Measurements from ENCODE around the gene ST8SIA5. TPM values are rescaled to one million over a fixed set of nuclear protein-coding genes. Genes with fewer than 3 reads are reported as not detected.

ST8SIA5 gene
- total RNA-seq, 1 experiment from 2014 or later: not detected

GRCh38 chr18:46789088-46789487 is 32.2 kb upstream of the ST8SIA5 start:
- Mint-ChIP-seq H3K36me3 (ENCODE audit: insufficient read depth, unreplicated experiment) (no peaks in the 10 kb centered on the region), H3K27ac (ENCODE audit: low read depth, unreplicated experiment) (no peak overlapping the region), H3K9me3 (ENCODE audit: unreplicated experiment) (peaks cover 7% of the 10 kb centered on the region), H3K4me3 (ENCODE audit: unreplicated experiment) (no peak overlapping the region), H3K27me3 (ENCODE audit: insufficient read depth, unreplicated experiment) (no peaks in the 10 kb centered on the region), H3K4me1 (ENCODE audit: insufficient read depth, unreplicated experiment) (no peaks in the 10 kb centered on the region)
- ChIA-PET CTCF (no interaction called here), POLR2A (no interaction called here)
- no TSS peak for BruUV-seq (replicated peaks)
- DNase-seq (ENCODE audit: unreplicated experiment): no peak
- no peak for TF ChIP-seq CTCF (IDR thresholded peaks at IDR 0.05; ENCODE audit: unreplicated experiment)
- intact Hi-C loops (cut with micrococcal nuclease): no loop called here

- Mint-ChIP-seq H3K4me3 (ENCODE audit: unreplicated experiment) (no peak overlapping the region), H3K27me3 (ENCODE audit: insufficient read depth, unreplicated experiment) (no peaks in the 10 kb centered on the region), H3K9me3 (ENCODE audit: unreplicated experiment) (peaks cover 7% of the 10 kb centered on the region), H3K36me3 (ENCODE audit: insufficient read depth, unreplicated experiment) (no peaks in the 10 kb centered on the region), H3K4me1 (ENCODE audit: insufficient read depth, unreplicated experiment) (no peaks in the 10 kb centered on the region), H3K27ac (ENCODE audit: low read depth, unreplicated experiment) (no peak overlapping the region)
- no TSS peak for BruUV-seq (replicated peaks)
- POLR2A ChIA-PET: no interaction called here
- DNase-seq (ENCODE audit: unreplicated experiment): no peak
- intact Hi-C loops (cut with micrococcal nuclease): no loop called here
- CTCF ChIA-PET: interaction anchor here (1.4 kb wide), 1 partner anchor 130 kb away, joined by 3 read pairs; no protein-coding TSS in a partner anchor
- no peak for TF ChIP-seq CTCF (IDR thresholded peaks at IDR 0.05; ENCODE audit: unreplicated experiment)
These were observed 30.8 kb upstream of the ST8SIA5 start for GRCh38 chr18:46787674-46788073.

DNA sequence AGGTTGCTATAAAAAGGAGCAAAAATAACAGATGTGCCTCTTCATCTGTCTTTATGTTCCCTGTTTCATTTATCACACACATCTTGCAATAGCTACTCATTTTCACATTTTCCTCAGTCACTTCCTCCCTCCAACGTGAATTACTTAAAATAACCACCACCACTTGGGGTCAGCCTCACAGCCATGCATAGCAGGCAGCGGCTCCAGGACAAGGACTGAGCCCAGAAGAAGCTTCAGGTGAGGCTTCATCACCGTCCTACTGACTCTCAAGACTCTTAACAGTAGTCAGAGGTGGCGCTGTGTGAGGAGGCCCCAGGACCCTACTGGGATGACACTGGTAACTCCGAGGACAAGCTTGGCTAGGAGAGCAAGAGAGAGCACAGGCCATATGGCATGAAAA is 15.5 kb upstream of the ST8SIA5 start:
- Mint-ChIP-seq H3K9me3 (ENCODE audit: unreplicated experiment) (no peaks in the 10 kb centered on the region), H3K4me3 (ENCODE audit: unreplicated experiment) (no peak overlapping the region), H3K36me3 (ENCODE audit: insufficient read depth, unreplicated experiment) (no peaks in the 10 kb centered on the region), H3K27ac (ENCODE audit: low read depth, unreplicated experiment) (no peak overlapping the region), H3K27me3 (ENCODE audit: insufficient read depth, unreplicated experiment) (no peaks in the 10 kb centered on the region), H3K4me1 (ENCODE audit: insufficient read depth, unreplicated experiment) (no peaks in the 10 kb centered on the region)
- intact Hi-C loops (cut with micrococcal nuclease): no loop called here
- POLR2A ChIA-PET: no interaction called here
- CTCF ChIA-PET: interaction anchor here (0.6 to 0.7 kb wide), 2 partner anchors 88 to 115 kb away, joined by 3 read pairs; no protein-coding TSS in a partner anchor
- no peak for DNase-seq (ENCODE audit: unreplicated experiment)
- BruUV-seq (replicated peaks): no TSS peak
- TF ChIP-seq CTCF (IDR thresholded peaks at IDR 0.05; ENCODE audit: unreplicated experiment): no peak

DNA sequence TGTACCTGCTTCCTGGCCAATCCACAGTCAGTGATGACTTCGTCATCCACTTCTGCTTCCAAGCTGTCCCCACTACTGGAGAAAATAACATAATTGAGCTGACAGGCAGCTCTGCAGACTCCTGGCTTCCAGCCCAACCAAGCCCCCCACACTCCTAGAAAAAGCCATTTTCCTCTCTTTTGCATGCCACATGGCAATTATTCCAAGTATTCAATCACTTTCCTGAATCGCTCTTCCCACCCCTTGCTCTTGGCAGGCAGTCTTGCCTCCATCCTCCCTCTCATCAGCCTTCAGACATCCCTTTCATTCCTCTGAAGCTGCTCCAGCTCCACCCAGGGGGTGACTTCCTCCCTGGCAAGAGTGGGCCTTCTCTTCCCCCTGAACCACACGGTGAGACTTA is 14.3 kb upstream of the ST8SIA5 start:
- no peaks in the 10 kb centered on the region for H3K27me3 Mint-ChIP-seq (ENCODE audit: insufficient read depth, unreplicated experiment)
- H3K9me3 Mint-ChIP-seq (ENCODE audit: unreplicated experiment): no peaks in the 10 kb centered on the region
- DNase-seq (ENCODE audit: unreplicated experiment): no peak
- no peak overlapping the region for H3K27ac Mint-ChIP-seq (ENCODE audit: low read depth, unreplicated experiment)
- H3K4me1 Mint-ChIP-seq (ENCODE audit: insufficient read depth, unreplicated experiment): no peaks in the 10 kb centered on the region
- intact Hi-C loops (cut with micrococcal nuclease): no loop called here
- H3K4me3 Mint-ChIP-seq (ENCODE audit: unreplicated experiment): no peak overlapping the region
- CTCF ChIA-PET: no interaction called here
- BruUV-seq (replicated peaks): no TSS peak
- POLR2A ChIA-PET: no interaction called here
- H3K36me3 Mint-ChIP-seq (ENCODE audit: insufficient read depth, unreplicated experiment): no peaks in the 10 kb centered on the region
- no peak for TF ChIP-seq CTCF (IDR thresholded peaks at IDR 0.05; ENCODE audit: unreplicated experiment)

All from MCF 10A (cell line).